HL-60/S4 (cell line): ENCODE data around the gene GNAZ.

ENCODE experiments used
- in situ Hi-C: fragments of 300-500 bp; cut with MboI; formaldehyde crosslinking; loops from 2 replicates; pipeline ENCODE4 v1.14.3; 2022; ENCODE audit warnings: low sequenced_read_pairs

GNAZ gene

DNA sequence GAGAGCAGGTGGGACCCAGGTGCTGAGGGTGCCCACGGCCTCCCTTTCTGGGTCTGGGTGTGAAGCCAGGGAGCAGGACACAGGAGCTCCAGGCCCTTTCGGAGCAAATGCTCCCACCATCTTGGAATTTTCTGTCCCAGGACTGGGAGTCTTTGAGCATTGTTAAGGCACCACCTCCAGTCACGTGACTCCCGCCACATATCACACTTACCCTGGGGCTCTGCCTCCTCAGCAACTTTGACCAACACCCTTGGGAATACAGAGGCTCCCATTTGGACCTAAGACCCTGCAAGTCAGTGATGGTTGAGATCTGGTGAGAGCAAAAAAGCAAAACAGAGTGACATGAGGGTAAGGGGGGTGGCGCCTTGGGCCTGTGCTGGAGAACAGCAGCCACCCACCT is 35.6 kb downstream of the GNAZ start:
- in situ Hi-C loops: no loop called here

DNA sequence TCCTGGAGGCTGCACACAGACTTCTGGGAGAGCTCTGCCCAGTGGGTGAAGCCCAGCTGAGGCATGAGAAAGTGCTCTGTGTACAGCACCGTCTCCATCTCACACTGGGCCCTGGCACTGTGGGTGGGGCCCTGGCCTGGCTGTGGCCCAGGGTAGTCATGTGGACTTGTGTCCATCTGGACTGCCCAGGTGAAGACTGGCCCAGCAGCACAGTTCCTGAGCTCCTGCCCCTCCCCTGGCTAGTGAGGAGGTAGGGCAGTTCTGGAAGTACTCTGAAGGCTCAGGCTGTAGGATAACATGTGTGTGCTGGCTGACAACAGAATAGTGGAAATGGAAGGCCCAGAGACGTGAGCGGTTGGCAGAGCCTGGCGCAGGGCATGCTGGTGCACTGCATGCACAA is 36.0 kb downstream of the GNAZ start:
- in situ Hi-C loops: no loop called here

DNA sequence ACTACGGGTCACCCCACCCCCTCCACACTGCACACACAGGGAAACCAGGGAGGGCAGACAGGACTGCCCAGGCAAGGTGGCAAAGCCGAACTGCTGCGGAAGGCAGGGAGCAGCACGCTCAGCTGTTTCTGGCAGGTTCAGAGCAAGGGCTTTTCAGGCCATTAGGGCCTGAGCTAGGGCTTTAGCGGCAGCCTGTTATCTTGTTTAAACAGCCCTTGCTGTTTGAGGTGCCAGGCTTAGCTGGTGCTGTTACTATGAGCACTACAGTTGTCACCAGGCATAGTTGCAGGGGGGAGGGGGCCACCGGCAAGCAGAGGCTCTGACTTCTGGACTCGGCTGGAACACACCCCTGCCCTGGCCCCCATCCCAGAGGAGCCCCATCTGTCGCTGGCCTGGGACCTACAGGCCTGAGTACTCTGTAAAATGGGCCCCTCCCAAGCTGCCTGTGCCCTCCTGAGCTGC is 36.6 kb downstream of the GNAZ start:
- in situ Hi-C loops: no loop called here

DNA sequence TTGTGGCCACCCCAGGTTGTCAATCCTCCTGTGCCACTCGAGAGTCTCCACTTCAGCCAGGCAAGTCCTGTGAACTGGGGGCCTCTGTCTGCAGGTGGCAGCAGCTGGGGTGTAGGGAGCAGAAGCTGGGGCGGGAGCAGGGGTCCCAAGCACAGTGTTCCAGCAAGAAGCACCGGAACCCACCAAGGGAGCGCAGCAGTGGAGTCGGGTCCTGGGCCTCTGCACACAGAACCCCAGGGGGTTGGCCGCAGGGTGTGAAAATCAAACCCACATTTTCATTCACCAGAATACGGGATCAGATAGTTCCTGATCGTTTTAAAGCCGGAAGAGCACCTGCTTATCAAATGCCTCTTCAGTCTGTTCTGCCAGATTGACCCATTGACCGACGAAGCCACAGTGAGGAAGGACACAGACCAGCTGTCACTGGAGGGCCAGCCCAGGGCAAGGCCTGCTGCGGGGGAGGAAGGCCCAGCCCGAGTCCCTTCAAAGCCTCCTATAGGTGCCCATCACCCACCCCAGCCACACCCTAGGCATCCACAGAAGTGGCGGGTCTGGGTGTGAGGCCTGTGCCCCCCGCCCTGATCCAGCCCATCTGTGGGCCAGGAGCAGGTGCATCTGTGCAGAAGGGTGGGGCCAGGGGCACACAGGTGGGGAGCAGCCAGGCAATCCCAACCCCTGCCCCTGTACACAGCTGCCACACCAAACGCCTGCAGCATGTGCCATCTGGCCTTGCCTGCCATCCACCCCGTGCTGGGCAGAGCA is 37.3 kb downstream of the GNAZ start:
- in situ Hi-C loops: no loop called here

DNA sequence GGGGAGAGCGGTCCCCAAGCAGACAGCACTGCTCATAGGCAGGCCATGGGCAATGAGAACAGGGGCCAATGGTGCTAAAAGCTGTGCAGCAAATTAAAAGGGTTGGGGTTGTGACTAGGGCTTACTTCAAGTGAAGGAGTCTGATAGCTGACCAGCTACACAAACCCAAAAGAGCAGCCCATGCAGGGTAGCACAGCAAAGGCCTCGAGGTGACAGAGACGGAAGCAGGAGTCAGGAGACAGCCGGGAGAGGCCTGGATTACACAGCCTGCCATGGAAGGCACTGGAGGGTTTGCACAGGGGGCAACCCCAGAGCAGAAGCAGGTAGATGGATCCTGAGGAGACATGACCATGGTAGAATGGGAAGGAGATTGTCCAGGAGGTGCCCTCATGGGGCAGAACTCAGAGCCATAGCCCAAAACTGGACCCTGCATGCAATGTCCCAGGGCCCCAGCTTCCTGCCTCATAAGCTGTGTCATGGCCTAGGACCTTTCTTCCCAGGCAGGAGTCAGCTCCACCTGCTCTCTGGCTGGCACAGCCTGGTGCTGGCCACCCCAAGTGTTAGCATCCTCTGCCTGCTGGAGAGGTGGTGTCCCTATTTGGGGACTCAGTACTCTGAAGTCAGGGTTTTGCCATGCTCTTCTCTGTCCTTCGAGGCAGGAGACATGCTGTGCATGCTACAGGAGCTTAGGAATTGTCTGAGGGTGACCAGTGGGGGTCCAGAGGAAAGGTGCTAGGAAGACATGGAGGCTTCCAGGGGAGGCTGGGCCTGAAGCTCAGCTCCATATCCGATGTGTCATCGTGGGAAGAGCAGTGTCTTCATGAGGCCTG is 38.1 kb downstream of the GNAZ start:
- in situ Hi-C loops: no loop called here

DNA sequence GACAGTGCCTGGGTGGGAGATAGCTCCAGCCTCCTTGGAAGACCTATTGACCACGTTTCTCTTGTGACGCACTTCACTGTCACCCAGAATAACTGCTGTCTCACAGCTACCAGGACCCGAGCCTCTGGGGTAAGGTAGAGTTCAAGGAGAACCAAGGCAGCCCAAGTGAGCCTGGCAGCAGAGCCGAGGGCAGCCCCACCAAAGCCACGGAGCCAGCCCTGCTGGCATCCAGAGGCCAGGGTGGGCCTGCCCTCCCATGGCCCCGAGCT is 38.7 kb downstream of the GNAZ start:
- in situ Hi-C loops: no loop called here

DNA sequence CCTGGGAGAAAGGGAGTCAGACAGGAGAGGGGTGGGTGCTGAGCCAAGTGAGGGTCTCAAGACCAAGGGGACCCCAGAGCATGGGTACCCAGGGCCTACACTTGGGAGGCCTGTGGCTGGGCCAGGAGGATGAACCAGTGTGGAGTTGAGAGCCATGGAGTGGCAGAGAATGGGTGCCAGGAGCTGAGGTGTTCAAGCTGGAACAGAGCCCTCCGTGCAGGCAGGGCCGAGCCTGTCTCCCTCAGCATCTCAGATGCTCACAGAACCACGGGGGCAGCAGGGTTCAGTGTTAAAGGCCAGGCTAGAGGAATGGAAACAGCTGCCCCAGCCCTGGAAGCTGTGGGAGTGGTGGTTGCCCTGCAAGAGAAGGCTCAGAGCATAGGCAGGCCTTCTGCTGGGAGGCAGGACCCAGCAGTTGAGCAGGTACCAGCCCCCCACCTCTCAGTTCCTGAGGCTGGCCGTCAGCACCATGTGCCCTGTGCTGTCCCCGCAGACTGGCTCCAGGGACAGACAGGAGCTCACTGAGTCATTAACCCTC is 39.2 kb downstream of the GNAZ start:
- in situ Hi-C loops: no loop called here

DNA sequence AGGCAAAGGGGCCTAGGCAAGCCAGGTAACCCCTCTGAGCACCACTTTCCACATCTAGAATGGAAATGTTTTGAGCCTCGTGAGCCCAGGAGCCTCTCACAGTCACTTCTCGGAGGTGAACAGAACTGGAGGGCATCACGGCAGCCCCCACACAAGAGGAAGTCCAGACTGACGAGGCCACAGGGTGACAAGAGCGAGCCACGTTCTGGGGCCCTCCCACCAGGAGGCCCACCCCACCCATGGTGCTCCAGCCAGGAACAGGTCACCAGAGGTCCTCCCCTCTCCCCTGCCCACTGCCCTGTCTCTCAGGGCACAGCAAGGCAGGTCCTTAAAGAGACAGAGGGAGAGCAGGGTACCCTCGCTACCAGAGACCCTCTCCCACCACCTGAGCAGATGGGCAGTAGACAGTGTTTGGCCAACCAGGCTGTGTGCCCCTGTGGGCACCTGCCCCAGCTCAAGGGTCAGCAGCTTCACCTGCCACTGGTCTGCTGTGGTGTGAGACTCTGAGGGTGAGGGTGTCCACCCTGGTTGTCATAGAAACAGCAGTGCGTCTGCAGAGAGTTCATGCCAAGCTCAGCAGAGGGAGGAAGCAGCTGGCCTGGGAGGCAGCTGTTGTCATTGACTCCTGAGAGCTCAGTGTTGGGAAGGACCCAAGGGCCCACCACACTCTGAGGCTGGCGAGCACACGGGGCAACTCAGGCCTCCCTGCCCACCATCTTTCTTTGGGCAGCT is 40.0 kb downstream of the GNAZ start:
- in situ Hi-C loops: no loop called here

DNA sequence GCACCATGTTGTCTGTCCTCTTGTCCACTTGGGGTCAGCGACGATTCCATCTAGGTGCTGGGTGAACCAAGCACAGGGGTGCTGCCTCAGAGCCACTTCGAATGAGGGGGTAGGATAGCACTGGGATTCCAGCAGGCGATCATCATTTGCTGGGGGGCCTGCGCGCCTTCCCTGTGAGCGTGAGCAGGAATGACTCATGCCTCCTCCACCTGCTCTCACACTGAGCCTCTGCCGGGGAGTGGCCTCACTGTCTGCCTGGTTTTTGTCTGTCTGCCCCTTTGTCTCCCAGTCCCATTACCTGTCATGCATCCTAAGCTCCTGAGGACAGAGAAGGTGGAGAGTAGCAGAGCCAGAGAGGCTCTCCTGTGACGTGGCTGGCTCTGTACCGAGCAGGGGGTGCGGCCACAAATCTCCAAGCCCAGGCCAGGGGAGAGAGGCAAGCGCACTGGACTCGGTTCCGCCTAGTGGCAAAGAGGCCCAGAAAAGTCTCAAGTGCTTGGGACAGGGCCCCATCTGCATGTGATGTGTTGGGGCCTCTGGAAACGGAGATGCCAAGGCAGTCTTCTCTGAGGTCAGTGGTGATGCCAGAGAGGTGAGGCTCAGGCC is 40.7 kb downstream of the GNAZ start:
- in situ Hi-C loops: no loop called here

DNA sequence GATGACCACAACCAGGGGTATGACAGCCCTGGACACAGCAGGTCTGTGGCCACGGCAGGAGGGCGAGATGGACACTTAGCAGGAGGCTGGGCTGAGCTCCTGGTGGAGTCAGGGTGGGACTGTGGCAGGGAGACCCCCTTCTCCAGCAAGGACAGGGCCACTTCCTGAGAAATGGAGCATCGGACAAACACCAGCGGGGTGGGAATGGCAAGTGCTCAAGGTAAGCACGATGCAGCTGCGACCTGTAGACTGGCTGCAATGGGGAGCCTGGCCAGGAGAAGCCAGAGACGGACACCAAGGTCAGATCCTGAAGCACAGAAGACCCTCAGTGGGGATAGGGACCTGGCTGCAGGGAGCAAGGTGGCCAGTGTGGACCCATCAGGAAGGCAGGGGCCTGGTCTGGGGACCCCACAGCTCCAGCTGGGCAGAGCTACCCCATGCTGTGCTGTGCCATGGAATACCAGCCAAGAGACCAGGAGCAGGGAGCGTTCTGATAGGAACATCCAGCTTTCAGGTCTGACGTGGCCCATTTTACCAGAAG is 42.2 kb downstream of the GNAZ start:
- in situ Hi-C loops: no loop called here

DNA sequence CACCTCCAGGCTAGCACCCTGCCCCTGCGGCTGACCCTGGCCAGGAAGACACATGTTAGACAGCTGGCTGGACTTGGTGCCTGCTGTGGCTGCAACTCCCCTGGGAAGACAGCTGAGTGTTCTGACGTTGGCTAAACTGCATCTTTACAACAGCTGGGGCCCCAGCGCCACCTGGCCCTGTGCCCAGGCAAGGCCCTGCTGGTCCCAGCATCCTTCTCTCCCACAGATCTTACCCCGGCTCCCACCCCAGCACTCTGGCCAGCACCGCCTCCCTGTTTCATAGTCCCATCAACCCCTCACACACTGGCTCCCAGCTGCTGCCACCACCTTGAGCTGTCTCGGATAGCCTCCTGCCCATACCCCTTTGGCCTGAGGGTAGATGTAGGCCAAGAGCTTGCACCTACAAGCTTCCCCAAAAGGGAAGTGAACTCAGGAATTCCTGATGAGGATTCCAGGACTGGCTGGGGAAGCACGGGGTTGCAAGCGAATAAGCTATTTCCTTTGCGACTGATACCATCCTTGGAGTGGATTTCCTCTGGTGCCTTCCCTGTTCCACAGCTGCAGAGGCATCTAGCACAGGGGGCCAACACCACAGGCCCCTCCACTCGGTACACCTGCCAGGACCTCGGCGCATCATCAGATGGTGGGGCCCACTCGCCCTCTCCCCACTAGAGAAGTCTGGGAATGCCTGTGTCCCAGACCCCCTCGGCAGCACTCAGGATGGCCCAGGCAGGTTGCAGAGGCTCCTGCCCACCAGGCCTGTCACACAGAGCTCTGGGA is 42.9 kb downstream of the GNAZ start:
- in situ Hi-C loops: no loop called here

DNA sequence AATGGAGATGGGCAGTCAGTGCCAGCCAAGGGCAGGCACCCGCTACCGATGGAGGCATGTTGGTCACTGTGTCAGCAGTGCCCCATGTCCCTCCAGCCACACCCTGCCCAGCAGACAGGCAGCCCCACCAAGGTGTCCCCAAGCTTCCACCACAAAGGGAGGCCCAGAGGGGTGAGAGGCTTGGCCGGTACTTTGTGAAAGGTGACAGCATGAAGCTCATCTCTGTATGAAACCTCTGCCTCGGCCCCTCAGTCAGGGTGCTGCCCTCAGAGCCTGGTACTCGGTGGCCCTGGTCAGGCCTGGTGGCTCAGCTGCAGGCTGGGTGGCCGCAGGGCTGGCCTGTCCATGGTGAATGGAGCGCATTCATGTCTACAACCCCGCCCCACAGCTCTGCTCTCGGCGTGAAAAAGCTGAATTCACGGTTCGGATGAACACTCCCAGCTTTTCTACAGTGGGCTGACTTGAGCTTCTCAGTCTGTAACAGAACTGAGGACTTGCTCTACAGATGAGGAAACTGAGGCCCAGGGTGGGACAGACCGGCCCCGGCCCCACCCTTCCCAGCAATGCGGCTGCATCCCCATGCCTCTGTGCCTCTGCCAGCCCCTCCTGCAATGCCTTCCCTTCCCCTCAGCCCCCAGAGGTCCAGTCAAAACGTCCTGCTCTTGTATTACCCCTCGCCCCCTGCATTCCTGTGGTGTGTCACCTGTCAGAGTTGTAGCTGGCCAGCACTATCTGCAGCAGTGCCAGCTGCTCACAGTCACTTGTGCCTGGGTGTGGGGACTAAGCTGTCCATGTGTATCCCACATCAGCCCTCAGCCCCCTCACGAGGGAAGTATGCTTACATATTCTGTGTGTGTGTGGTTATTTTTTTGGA is 43.8 kb downstream of the GNAZ start:
- in situ Hi-C loops: no loop called here

DNA sequence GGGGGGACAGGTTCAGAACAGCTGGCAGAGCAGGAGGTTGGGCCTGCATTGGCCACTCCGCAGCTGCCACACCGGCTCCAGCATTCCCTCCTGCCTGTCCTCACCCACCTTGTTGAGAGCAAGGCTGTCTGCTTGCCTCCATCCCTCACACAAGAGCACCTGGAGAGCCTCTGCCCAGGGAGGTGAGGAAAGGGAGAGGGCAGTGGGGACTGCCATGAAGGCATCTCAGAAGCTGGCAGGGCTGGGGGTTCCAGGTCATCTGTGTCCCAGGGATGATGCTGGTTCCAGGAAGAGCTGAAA is 44.4 kb downstream of the GNAZ start:
- in situ Hi-C loops: no loop called here

DNA sequence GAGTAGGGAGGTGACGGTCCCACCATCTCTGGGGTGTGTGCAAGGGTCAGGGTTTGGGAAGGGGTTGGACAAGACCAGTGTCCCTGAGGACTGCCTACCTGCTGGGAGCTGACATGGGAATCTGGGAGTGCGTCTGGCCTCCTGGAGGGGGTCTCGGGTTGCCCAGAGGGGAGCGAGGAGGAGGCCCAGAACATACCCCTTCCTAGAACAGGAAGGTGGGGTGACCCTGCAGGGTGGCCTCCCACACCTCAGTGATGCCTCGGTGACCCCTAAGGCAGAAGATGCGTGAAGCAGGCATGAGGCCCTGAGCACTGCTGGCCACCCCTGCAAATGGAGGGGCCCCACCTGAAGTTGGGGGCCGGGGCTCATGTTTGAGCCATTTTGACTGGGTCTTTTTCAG is 45.0 kb downstream of the GNAZ start:
- in situ Hi-C loops: no loop called here

DNA sequence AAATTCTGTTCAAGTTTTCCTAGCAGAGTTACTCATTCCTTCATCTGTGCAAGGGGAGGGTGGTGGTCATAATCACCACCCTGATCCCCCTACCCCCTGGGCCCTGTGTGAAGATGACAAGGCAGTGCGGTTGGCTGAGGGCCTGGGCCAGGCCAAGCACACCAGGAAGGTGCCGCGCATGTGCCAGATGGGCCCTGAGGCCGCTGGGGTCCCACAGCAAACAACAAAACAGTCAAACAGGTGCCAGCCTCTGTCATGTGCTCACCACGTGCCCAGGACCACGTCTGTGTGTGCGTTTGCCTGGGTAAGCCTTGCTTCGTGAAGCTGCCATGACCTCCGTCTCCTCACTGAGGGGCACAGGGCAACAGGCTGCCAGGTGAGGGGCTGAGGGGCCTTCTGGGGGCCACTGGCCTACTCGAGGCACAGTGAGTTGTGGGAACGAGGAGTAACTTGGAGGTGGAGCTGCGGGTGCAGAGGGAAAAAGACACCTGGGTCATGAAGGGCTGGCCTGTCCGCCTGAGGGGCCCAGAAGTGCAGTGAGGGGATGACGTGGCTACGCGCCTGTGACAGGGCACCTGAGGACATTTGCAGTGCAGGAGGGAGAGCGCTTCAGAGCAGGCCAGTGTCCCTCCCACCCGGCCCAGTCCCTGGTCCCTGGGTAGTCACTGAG is 45.6 kb downstream of the GNAZ start:
- in situ Hi-C loops: no loop called here

DNA sequence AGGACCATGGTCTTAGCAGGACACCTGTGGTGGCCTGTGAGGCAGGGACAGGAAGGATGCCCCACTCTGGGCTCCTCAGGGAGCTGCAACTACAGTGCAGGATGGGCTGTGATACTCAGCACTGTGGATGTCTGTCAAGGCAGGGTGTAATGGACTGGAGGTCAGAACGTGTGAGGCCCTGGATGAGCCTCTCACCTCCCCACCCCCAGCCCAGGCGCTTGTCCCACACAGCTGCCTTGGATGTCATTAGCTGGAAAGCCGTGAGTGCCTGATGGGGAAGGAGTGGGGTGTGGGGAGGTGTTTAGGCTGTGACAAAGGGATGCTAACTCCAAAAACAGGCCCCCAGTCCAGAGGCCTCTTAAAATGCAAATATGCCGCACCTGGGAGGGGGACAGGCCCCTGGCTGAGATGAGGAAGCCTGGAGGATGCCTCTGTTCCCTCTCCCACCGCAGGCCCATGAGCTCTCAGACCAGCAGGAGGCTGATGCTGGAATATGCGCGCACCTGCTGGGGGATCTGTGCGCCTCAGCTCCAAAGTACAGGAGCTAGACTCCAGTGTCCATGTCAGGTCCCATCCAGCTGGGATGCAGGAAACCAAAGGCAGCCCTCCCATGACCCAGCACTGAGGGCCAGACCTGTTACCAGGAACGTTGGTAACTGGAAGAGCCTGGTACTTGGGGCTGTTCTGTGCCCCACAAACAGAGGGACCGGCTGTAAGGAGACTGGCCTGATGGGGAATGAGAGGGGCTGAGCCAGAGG is 46.4 kb downstream of the GNAZ start:
- in situ Hi-C loops: no loop called here

DNA sequence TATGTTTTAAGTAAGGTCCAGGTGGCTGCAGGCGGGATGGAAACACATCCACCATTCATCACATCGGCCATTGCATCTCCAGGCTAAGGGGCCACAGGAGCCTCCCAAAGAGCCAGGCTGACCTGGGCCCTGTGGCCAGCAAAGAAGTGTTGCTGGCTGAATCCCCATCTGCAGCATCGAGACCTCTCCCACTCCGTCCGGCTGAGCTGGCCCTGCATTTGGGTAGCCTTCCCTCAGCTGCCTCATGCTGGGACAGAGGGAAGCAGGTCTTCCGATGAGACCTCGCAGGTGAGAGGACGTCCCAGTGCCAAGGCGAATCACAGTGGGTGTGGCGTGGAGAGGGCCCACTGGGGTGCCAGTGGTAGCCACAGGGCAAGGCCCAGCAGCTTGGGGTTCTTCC is 47.0 kb downstream of the GNAZ start:
- in situ Hi-C loops: no loop called here
